ENCODE results near the gene HAVCR2.

The HAVCR2 gene

DNA sequence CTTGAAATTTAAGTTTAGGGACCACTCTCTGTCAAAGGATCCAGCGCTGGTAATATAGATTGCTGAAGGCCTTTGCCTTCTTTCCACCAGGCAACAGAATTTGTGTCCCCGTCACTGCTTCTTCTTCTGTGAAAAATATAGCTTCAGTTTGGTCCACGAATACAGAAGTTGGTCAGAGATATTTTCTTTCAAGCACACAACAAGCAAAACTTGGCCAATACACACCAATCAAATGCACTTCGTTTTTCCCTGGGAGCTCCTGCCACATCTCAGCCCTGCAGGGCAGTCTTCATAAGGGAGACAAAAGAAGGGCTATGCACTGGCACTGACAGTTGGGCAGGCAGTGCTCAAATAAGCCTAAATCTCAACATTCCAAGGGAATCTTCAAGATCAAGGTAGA is 22.9 kb downstream of the HAVCR2 start:
- no peak overlapping the region for H3K9ac ChIP-seq (ENCODE audit: low read depth, low read length)
- no peaks in the 10 kb centered on the region for H3K27me3 ChIP-seq (ENCODE audit: insufficient read depth, low read length)
- H3K27ac ChIP-seq (ENCODE audit: low read length) = no peak overlapping the region
- H3K36me3 ChIP-seq (ENCODE audit: insufficient read depth, low read depth, low read length) = no peaks in the 10 kb centered on the region
- no peaks in the 10 kb centered on the region for H3K4me1 ChIP-seq (ENCODE audit: insufficient read depth, low read length)
- H3K9me3 ChIP-seq (ENCODE audit: insufficient read depth, low read depth, low read length) = no peaks in the 10 kb centered on the region
- no peak overlapping the region for H3K4me3 ChIP-seq (ENCODE audit: low read length)

DNA sequence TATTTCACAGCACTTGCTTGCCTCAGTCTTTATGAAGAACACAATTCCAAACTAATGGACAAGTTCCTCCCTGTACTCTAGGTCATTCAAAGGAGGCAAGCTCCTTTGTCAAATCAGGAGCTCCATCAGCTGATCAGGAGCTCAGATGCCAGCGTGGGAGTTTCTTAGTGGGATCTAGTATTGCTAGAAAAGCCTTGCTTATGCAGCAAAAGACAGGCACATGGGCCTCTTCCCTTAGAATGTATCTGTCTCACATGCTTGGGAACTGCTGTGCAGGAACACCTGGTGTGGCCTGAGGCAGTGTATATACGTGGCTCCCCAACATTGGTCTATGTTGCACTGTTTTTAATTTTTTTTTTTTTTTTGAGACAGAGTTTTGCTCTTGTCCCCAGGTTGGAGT is 28.6 kb downstream of the HAVCR2 start:
- no peak overlapping the region for H3K4me3 ChIP-seq (ENCODE audit: low read length)
- no peak overlapping the region for H3K9ac ChIP-seq (ENCODE audit: low read depth, low read length)
- H3K27ac ChIP-seq (ENCODE audit: low read length) = no peak overlapping the region
- no peaks in the 10 kb centered on the region for H3K9me3 ChIP-seq (ENCODE audit: insufficient read depth, low read depth, low read length)
- H3K36me3 ChIP-seq (ENCODE audit: insufficient read depth, low read depth, low read length) = no peaks in the 10 kb centered on the region
- no peaks in the 10 kb centered on the region for H3K27me3 ChIP-seq (ENCODE audit: insufficient read depth, low read length)
- H3K4me1 ChIP-seq (ENCODE audit: insufficient read depth, low read length) = no peaks in the 10 kb centered on the region

DNA sequence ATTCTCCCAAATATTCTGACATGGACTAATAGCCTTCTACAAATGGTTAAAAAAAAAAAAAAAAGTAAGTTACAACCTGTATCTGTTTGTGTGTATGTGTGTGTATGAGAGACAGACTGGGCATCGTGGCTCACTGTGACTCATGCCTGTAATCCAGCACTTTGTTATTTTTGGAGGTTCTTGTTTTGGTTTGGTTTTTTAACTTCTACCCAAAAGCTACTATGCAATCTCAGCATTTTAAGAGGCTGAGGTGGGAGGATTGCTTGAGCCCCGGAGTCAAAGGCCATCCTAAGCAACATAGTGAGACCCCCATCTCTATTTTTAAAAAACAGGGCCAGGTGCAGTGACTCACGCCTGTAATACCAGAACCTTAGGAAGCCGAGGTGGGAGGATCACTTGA is 32.3 kb downstream of the HAVCR2 start:
- no peaks in the 10 kb centered on the region for H3K27me3 ChIP-seq (ENCODE audit: insufficient read depth, low read length)
- H3K4me3 ChIP-seq (ENCODE audit: low read length) = no peak overlapping the region
- no peaks in the 10 kb centered on the region for H3K4me1 ChIP-seq (ENCODE audit: insufficient read depth, low read length)
- no peak overlapping the region for H3K9ac ChIP-seq (ENCODE audit: low read depth, low read length)
- H3K36me3 ChIP-seq (ENCODE audit: insufficient read depth, low read depth, low read length) = no peaks in the 10 kb centered on the region
- H3K27ac ChIP-seq (ENCODE audit: low read length) = no peak overlapping the region
- no peaks in the 10 kb centered on the region for H3K9me3 ChIP-seq (ENCODE audit: insufficient read depth, low read depth, low read length)

DNA sequence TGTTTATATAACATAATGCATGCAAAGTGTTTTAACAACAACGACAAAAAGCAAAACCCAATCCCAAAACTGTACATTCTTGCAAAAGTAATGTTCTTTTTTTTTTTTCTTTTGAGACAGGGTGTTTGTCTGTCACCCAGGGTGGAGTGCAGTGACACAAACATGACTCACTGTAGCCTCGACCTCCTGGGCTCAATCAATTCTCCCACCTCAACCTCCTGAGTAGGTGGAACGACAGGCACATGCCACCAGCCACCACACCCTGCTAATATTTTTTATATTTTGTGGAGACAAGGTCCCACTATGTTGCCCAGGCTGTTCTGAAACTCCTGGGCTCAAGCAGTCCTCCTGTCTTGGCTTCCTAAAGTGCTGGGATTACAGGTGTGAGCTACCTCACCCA is 36.3 kb downstream of the HAVCR2 start:
- no peaks in the 10 kb centered on the region for H3K9me3 ChIP-seq (ENCODE audit: insufficient read depth, low read depth, low read length)
- no peak overlapping the region for H3K27ac ChIP-seq (ENCODE audit: low read length)
- H3K27me3 ChIP-seq (ENCODE audit: insufficient read depth, low read length) = no peaks in the 10 kb centered on the region
- H3K9ac ChIP-seq (ENCODE audit: low read depth, low read length) = no peak overlapping the region
- no peaks in the 10 kb centered on the region for H3K36me3 ChIP-seq (ENCODE audit: insufficient read depth, low read depth, low read length)
- no peak overlapping the region for H3K4me3 ChIP-seq (ENCODE audit: low read length)
- H3K4me1 ChIP-seq (ENCODE audit: insufficient read depth, low read length) = no peaks in the 10 kb centered on the region

DNA sequence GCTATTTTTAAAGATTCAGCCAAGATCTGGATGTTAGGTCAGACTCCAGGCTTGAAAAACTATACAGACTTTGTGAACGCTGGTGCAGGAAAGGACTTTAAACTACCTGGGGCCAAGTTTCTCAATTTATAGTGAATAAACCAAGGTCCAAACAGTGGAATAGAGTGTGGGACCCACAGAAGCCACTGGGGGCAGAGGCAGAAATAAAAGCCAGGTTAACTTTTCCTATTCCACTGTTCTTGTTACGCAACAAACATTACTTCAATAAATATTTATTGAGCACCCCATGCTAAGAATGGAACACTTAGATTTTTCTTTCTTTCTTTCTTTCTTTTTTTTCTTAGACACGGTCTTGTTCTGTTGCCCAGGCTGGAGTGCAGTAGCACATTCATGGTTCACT is 38.9 kb downstream of the HAVCR2 start:
- Histone ChIP-seq H3K9me3 (ENCODE audit: insufficient read depth, low read depth, low read length) (no peaks in the 10 kb centered on the region), H3K36me3 (ENCODE audit: insufficient read depth, low read depth, low read length) (no peaks in the 10 kb centered on the region), H3K27me3 (ENCODE audit: insufficient read depth, low read length) (no peaks in the 10 kb centered on the region), H3K27ac (ENCODE audit: low read length) (no peak overlapping the region), H3K4me3 (ENCODE audit: low read length) (no peak overlapping the region), H3K4me1 (ENCODE audit: insufficient read depth, low read length) (no peaks in the 10 kb centered on the region), H3K9ac (ENCODE audit: low read depth, low read length) (no peak overlapping the region)

DNA sequence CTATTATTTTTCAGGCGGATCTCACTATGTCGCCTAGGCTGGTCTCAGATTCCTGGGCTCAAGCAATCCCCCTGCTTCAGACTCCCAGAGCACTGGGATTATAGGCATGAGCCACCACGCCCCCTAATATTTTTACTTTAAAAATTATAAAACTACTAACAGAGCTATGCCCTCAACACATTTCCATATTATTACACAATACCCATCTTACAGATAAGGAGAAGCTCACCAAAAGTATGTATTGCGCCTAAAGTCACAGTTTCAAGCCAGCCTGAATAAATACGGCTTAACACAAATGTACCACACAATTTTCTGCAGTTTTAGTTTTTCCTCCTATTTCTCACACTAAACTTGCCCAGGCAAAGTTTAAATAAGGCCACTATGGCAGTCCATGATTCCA is 40.1 kb downstream of the HAVCR2 start:
- no peaks in the 10 kb centered on the region for H3K36me3 ChIP-seq (ENCODE audit: insufficient read depth, low read depth, low read length)
- H3K4me1 ChIP-seq (ENCODE audit: insufficient read depth, low read length) = no peaks in the 10 kb centered on the region
- no peaks in the 10 kb centered on the region for H3K9me3 ChIP-seq (ENCODE audit: insufficient read depth, low read depth, low read length)
- H3K27ac ChIP-seq (ENCODE audit: low read length) = no peak overlapping the region
- no peak overlapping the region for H3K9ac ChIP-seq (ENCODE audit: low read depth, low read length)
- no peaks in the 10 kb centered on the region for H3K27me3 ChIP-seq (ENCODE audit: insufficient read depth, low read length)
- H3K4me3 ChIP-seq (ENCODE audit: low read length) = no peak overlapping the region

DNA sequence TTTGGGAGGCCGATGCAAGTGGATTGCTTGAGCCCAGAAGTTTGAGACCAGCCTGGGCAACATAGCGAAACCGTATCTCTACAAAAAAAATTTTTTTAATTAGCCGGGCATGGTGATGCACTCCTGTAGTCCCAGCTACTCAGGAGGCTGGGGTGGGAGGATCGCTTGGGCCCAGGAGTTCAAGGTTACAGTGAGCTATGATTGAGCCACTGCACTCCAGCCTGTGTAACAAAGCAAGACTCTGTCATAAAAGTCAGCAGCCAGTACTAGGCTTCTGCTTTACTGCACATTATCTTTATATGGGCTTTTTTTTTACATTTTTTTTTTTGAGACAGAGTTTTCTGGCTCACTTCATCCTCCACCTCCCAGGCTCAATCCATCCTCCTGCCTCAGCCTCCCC is 40.5 kb downstream of the HAVCR2 start:
- Histone ChIP-seq H3K4me3 (ENCODE audit: low read length) (no peak overlapping the region), H3K9ac (ENCODE audit: low read depth, low read length) (no peak overlapping the region), H3K27ac (ENCODE audit: low read length) (no peak overlapping the region), H3K9me3 (ENCODE audit: insufficient read depth, low read depth, low read length) (no peaks in the 10 kb centered on the region), H3K36me3 (ENCODE audit: insufficient read depth, low read depth, low read length) (no peaks in the 10 kb centered on the region), H3K4me1 (ENCODE audit: insufficient read depth, low read length) (no peaks in the 10 kb centered on the region), H3K27me3 (ENCODE audit: insufficient read depth, low read length) (no peaks in the 10 kb centered on the region)

DNA sequence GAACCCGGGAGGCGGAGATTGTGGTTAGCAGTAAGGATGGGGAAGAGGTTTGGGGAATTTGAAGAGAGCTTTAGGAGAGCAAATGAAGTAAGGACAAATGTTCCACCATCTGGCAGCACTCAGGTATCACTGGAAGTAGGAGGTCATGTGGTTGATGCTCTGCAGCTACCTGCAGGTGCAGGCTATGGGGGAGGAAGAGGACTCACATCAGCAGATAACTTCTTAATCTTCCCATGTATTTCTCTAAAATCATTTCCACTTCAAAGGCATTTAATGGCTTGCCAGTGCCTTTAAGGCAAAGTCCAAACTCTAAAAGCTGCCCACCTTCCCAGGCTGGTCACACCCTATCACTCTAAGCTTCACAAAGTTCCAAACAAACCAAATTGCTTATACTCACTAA is 41.8 kb downstream of the HAVCR2 start:
- Histone ChIP-seq H3K4me1 (ENCODE audit: insufficient read depth, low read length) (no peaks in the 10 kb centered on the region), H3K36me3 (ENCODE audit: insufficient read depth, low read depth, low read length) (no peaks in the 10 kb centered on the region), H3K4me3 (ENCODE audit: low read length) (no peak overlapping the region), H3K9ac (ENCODE audit: low read depth, low read length) (no peak overlapping the region), H3K27me3 (ENCODE audit: insufficient read depth, low read length) (no peaks in the 10 kb centered on the region), H3K9me3 (ENCODE audit: insufficient read depth, low read depth, low read length) (no peaks in the 10 kb centered on the region), H3K27ac (ENCODE audit: low read length) (no peak overlapping the region)

DNA sequence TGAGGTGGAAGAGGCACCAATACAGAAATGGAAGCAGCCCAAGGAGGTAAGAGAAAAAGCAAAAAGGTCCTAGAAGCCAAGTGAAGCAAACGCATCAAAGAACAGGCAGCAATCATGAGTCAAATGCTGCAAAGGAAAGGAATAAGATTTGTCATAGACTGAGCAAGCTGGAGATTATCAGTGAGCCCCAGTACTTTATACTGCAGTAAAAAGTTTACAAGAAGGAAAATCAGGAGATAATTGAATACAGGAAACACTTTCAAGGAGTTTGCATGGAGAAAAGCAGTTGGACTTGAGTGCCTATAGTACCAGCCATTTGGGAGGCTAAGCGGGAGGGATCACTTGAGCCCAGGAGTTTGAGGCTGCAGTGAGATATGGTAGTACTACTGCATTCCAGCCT is 42.8 kb downstream of the HAVCR2 start:
- no peaks in the 10 kb centered on the region for H3K4me1 ChIP-seq (ENCODE audit: insufficient read depth, low read length)
- H3K9me3 ChIP-seq (ENCODE audit: insufficient read depth, low read depth, low read length) = no peaks in the 10 kb centered on the region
- no peaks in the 10 kb centered on the region for H3K36me3 ChIP-seq (ENCODE audit: insufficient read depth, low read depth, low read length)
- no peaks in the 10 kb centered on the region for H3K27me3 ChIP-seq (ENCODE audit: insufficient read depth, low read length)
- H3K9ac ChIP-seq (ENCODE audit: low read depth, low read length) = no peak overlapping the region
- no peak overlapping the region for H3K4me3 ChIP-seq (ENCODE audit: low read length)
- no peak overlapping the region for H3K27ac ChIP-seq (ENCODE audit: low read length)

DNA sequence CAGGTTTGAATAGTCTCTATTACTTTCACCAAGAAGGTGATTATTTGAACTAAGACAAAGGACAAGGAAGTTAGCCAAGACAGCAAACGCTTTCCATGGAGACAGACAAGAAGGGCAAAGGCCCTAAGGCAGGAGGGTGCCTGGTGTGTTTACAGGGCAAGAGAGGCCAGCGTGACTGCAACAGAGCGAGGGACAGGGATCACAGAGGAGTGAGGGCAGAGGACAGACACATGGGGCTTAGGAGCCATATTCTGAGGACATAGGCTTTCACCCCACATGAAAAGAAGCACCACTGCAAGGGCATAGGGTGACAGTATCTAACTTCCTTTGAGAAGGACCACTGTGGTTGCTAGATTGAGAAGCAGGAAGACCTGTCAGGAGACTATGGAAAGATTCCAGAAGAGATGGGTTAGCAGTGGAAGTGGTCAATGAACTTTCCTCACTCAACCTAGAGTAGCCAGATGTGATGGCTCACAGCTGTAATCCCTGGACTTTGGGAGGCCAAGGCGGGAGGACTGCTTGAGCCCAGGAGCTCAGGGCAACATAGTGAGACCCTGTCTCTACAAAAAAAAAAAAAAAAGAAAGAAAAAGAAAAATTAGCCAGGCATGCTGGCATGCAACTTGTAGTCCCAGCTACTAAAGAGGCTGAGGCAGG is 44.9 kb downstream of the HAVCR2 start:
- Histone ChIP-seq H3K9ac (ENCODE audit: low read depth, low read length) (no peak overlapping the region), H3K27ac (ENCODE audit: low read length) (no peak overlapping the region), H3K9me3 (ENCODE audit: insufficient read depth, low read depth, low read length) (no peaks in the 10 kb centered on the region), H3K27me3 (ENCODE audit: insufficient read depth, low read length) (no peaks in the 10 kb centered on the region), H3K4me3 (ENCODE audit: low read length) (no peak overlapping the region), H3K4me1 (ENCODE audit: insufficient read depth, low read length) (no peaks in the 10 kb centered on the region), H3K36me3 (ENCODE audit: insufficient read depth, low read depth, low read length) (no peaks in the 10 kb centered on the region)

DNA sequence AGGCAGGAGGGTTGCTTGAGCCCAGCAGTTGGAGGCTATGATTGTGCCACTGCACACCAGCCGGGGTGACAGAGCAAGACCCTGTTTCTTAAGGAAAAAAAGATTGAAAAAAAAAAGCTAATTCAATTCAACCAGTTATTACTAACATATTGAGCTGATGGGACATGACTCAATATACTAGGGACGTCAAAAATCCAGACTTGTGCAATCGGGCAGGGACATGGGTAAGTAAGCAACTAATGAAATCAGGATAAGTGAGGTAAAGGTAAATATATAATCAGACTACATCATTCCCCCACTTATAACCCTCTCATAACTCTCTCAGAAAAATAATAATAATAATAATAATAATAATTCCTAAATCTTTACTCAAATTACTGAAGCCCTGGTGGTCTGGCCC is 49.0 kb downstream of the HAVCR2 start:
- Histone ChIP-seq H3K36me3 (ENCODE audit: insufficient read depth, low read depth, low read length) (no peaks in the 10 kb centered on the region), H3K9me3 (ENCODE audit: insufficient read depth, low read depth, low read length) (no peaks in the 10 kb centered on the region), H3K27ac (ENCODE audit: low read length) (no peak overlapping the region), H3K9ac (ENCODE audit: low read depth, low read length) (no peak overlapping the region), H3K27me3 (ENCODE audit: insufficient read depth, low read length) (no peaks in the 10 kb centered on the region), H3K4me1 (ENCODE audit: insufficient read depth, low read length) (no peaks in the 10 kb centered on the region), H3K4me3 (ENCODE audit: low read length) (no peak overlapping the region)

DNA sequence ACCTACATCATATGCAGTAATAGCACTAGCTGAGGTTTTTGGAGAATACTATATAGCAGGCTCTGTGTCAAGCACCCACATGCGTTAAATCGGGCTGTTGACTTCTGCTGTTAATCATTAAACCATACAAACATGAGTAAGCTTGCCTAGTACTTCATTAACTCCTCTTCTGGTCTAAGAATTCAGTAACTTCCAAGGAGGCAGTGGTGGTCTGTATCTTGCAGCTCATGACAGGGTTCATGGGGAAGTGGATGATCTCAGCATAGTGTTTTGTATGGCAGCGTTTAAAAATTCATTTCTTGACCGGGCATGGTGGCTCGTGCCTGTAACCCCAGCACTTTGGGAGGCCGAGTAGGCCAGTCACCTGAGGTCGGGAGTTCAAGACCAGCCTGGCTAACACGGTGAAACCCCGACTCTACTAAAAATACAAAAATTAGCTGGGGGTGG is 49.7 kb downstream of the HAVCR2 start, which contains the start of gene HAVCR1:
TSS of gene HAVCR1 (minus strand) at position 24 of the 447 bp plus-strand sequence. CDS start 1,173 bp downstream, outside the sequence.
- Histone ChIP-seq H3K36me3 (ENCODE audit: insufficient read depth, low read depth, low read length) (no peaks in the 10 kb centered on the region), H3K4me3 (ENCODE audit: low read length) (no peak within 1 kb of the TSS), H3K9me3 (ENCODE audit: insufficient read depth, low read depth, low read length) (no peaks in the 10 kb centered on the region), H3K9ac (ENCODE audit: low read depth, low read length) (no peak within 1 kb of the TSS), H3K27ac (ENCODE audit: low read length) (no peak within 1 kb of the TSS), H3K4me1 (ENCODE audit: insufficient read depth, low read length) (no peaks in the 10 kb centered on the region), H3K27me3 (ENCODE audit: insufficient read depth, low read length) (no peaks in the 10 kb centered on the region)
